CD14-positive monocyte (primary cell): Measurements from ENCODE around the gene WFS1. TPM values are rescaled to one million over a fixed set of nuclear protein-coding genes. Genes with fewer than 3 reads are reported as not detected.

ENCODE experiments used
- DNase-seq, 3 donors: peaks; one replicate each; pipeline ENCODE4 v3.0.0-alpha.2; 2011 to 2022
- H2AFZ ChIP-seq: 2 replicates; pipeline ENCODE4 v1.6.0; 2012; ENCODE audit warnings: mild to moderate bottlenecking, low read depth, low read length, inconsistent platforms; ENCODE audit not compliant: insufficient read depth, poor library complexity, severe bottlenecking
- H3K27ac ChIP-seq, 2 donors: 1 replicate in 1 of 2; 2 replicates in 1 of 2; pipeline ENCODE4 v1.5.1; 2012 to 2013; ENCODE audit warnings: low read length in 2 of 2, control low read depth in 1 of 2, inconsistent platforms in 1 of 2, low read depth in 1 of 2, mild to moderate bottlenecking in 1 of 2
- H3K27me3 ChIP-seq, 2 donors: one replicate each; pipeline versions ENCODE4 v1.6.0 to v1.6.1; 2011 to 2013; ENCODE audit warnings: low read length in 2 of 2; ENCODE audit not compliant: control insufficient read depth in 2 of 2, insufficient read depth in 2 of 2
- H3K36me3 ChIP-seq, 2 donors: replicated peaks in 1 of 2; 1 replicate in 1 of 2; 2 replicates in 1 of 2; pipeline versions ENCODE4 v1.5.1 to v1.6.1; 2012 to 2013; ENCODE audit warnings: low read length in 2 of 2, control low read depth in 1 of 2, inconsistent platforms in 1 of 2, mild to moderate bottlenecking in 1 of 2; ENCODE audit not compliant: insufficient read depth in 2 of 2, control insufficient read depth in 1 of 2
- H3K4me1 ChIP-seq, 2 donors: 1 replicate in 1 of 2; 2 replicates in 1 of 2; pipeline versions ENCODE4 v1.5.1 to v1.6.1; 2012 to 2013; ENCODE audit warnings: low read length in 2 of 2, control low read depth in 1 of 2, inconsistent platforms in 1 of 2, mild to moderate bottlenecking in 1 of 2, moderate library complexity in 1 of 2; ENCODE audit not compliant: insufficient read depth in 2 of 2, control insufficient read depth in 1 of 2
- H3K4me2 ChIP-seq: replicated peaks from 2 replicates; pipeline ENCODE3; 2012; ENCODE audit warnings: low read length, moderate library complexity, mild to moderate bottlenecking; ENCODE audit not compliant: poor library complexity, severe bottlenecking; ENCODE audit errors: extremely low read depth
- H3K4me3 ChIP-seq, 3 experiments: fragments of 200-600 bp in 1 of 3; sonication (generic) in 1 of 3; replicated peaks in 1 of 3; 1 replicate in 2 of 3; 2 replicates in 1 of 3; pipeline ENCODE4 v1.5.1; 2011 to 2013; ENCODE audit warnings: low read length in 3 of 3, mild to moderate bottlenecking in 3 of 3, control low read depth in 2 of 3, low read depth in 2 of 3, inconsistent platforms in 1 of 3, moderate library complexity in 1 of 3
- H3K79me2 ChIP-seq: 2 replicates; pipeline ENCODE4 v1.6.0; 2012; ENCODE audit warnings: mild to moderate bottlenecking, control low read depth, inconsistent platforms, low read length, moderate library complexity; ENCODE audit not compliant: insufficient read depth
- H3K9ac ChIP-seq: 2 replicates; pipeline ENCODE4 v1.6.0; 2017; ENCODE audit warnings: low read length, mild to moderate bottlenecking; ENCODE audit not compliant: insufficient read depth, poor library complexity, severe bottlenecking
- H3K9me3 ChIP-seq, 2 donors: replicated peaks in 1 of 2; 1 replicate in 1 of 2; 2 replicates in 1 of 2; pipeline versions ENCODE4 v1.5.1 to v1.6.1; 2012 to 2013; ENCODE audit warnings: low read length in 2 of 2, control low read depth in 1 of 2; ENCODE audit not compliant: control insufficient read depth in 1 of 2, insufficient read depth in 1 of 2
- H4K20me1 ChIP-seq: 2 replicates; pipeline ENCODE4 v1.6.0; 2012; ENCODE audit warnings: mild to moderate bottlenecking, low read length, control low read depth, moderate library complexity; ENCODE audit not compliant: insufficient read depth
- H3K27ac Mint-ChIP-seq, 7 donors: one replicate each; pipeline ENCODE4 v1.8.0; 2020; ENCODE audit warnings: mild to moderate bottlenecking in 7 of 7, mixed read lengths in 7 of 7, moderate library complexity in 6 of 7, inconsistent platforms in 2 of 7
- H3K27me3 Mint-ChIP-seq, 3 donors: one replicate each; pipeline ENCODE4 v1.8.0; 2021 to 2022; ENCODE audit warnings: low read depth in 3 of 3, mild to moderate bottlenecking in 3 of 3, mixed read lengths in 3 of 3, moderate library complexity in 3 of 3, inconsistent platforms in 1 of 3
- H3K36me3 Mint-ChIP-seq, 2 donors: one replicate each; pipeline ENCODE4 v1.8.0; 2020; ENCODE audit warnings: mixed read lengths in 2 of 2, inconsistent platforms in 1 of 2, mild to moderate bottlenecking in 1 of 2
- H3K4me1 Mint-ChIP-seq: one replicate; pipeline ENCODE4 v1.8.0; 2020; ENCODE audit warnings: mild to moderate bottlenecking, mixed read lengths
- H3K4me3 Mint-ChIP-seq, 2 donors: one replicate each; pipeline ENCODE4 v1.8.0; 2020; ENCODE audit warnings: mild to moderate bottlenecking in 2 of 2, mixed read lengths in 2 of 2, moderate library complexity in 1 of 2
- H3K9me3 Mint-ChIP-seq, 7 donors: one replicate each; pipeline ENCODE4 v1.8.0; 2020 to 2022; ENCODE audit warnings: mixed read lengths in 7 of 7, mild to moderate bottlenecking in 6 of 7, moderate library complexity in 6 of 7, inconsistent platforms in 2 of 7
- WGBS: methylation state at CpG from one replicate; pipeline ENCODE4 v1.1.5; 2013; ENCODE audit warnings: missing lambda C conversion rate; ENCODE audit not compliant: insufficient coverage; 5-methylcytosine and 5-hydroxymethylcytosine counted together
- intact Hi-C, 2 donors: fragments of 100-400 bp; cut with micrococcal nuclease; formaldehyde crosslinking; loops; one replicate each; pipeline versions ENCODE4 v1.15.0 to v1.15.1; 2023
- polyA plus RNA-seq, 3 donors: library from polyadenylated mRNA; depleted of rRNA in 1 of 3; unstranded in 2 of 3; stranded (reverse) in 1 of 3; fragments of 300-500 nt in 2 of 3; fragments of >200 nt in 1 of 3; fragmentation: Illumina TruSeq in 2 of 3; gene quantifications; 1 replicate in 2 of 3; 2 replicates in 1 of 3; pipeline ENCODE4 v1.2.3, GENCODE V29; 2012 to 2021
- TF ChIP-seq, protein P1 (sequence below): fragments of 200-600 bp; IDR thresholded peaks from one replicate; pipeline ENCODE4 v1.8.0; 2022; ENCODE audit warnings: antibody characterized with exemption, mild to moderate bottlenecking

Gene WFS1
- polyA plus RNA-seq, 3 donors: 0.39 to 1.8 (median 0.93) TPM

DNA sequence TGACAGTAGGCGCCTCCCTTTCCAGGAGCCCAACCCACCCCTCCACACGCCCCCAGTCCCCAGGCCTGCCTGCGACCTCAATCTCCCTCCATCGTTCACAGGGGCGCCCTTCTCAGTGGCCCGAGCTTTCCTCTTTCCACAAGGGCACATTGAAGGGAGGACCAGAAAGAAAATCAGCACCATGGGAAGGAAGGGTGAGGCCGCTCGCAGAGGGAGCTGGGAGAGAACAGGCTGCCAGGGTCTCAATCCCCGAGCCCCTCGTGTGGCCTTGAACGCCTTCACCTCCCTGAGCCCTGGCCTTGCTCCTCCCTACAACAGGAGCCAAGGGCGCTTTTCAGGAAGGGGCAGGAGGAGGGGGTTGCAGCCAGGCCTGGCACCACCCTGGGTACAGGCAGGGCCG, 66.5 kb downstream of the WFS1 start:
- H3K4me3 Mint-ChIP-seq: no peak overlapping the region
- no peaks in the 10 kb centered on the region for H3K4me1 ChIP-seq
- H3K9me3 ChIP-seq: peaks cover 0 to 17% of the 10 kb centered on the region in 2 donors
- H3K27ac ChIP-seq: no peak overlapping the region
- H3K36me3 Mint-ChIP-seq: no peaks in the 10 kb centered on the region
- 100% methylated on average over 1 of the region's 13 CpGs for WGBS
- H2AFZ ChIP-seq: no peak overlapping the region
- no peak overlapping the region for H3K4me2 ChIP-seq
- intact Hi-C loops: no loop called here
- TF ChIP-seq, protein P1, sequence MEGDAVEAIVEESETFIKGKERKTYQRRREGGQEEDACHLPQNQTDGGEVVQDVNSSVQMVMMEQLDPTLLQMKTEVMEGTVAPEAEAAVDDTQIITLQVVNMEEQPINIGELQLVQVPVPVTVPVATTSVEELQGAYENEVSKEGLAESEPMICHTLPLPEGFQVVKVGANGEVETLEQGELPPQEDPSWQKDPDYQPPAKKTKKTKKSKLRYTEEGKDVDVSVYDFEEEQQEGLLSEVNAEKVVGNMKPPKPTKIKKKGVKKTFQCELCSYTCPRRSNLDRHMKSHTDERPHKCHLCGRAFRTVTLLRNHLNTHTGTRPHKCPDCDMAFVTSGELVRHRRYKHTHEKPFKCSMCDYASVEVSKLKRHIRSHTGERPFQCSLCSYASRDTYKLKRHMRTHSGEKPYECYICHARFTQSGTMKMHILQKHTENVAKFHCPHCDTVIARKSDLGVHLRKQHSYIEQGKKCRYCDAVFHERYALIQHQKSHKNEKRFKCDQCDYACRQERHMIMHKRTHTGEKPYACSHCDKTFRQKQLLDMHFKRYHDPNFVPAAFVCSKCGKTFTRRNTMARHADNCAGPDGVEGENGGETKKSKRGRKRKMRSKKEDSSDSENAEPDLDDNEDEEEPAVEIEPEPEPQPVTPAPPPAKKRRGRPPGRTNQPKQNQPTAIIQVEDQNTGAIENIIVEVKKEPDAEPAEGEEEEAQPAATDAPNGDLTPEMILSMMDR: no peak
- H3K9me3 Mint-ChIP-seq: peaks cover 3 to 23% (median 9%) of the 10 kb centered on the region in 7 donors
- H3K27me3 ChIP-seq: peaks cover 0 to 18% of the 10 kb centered on the region in 2 donors
- H3K36me3 ChIP-seq: no peaks in the 10 kb centered on the region
- no peaks in the 10 kb centered on the region for H3K79me2 ChIP-seq
- H3K27ac Mint-ChIP-seq: no peak overlapping the region
- H4K20me1 ChIP-seq: no peaks in the 10 kb centered on the region
- H3K4me1 Mint-ChIP-seq: peaks cover 8% of the 10 kb centered on the region
- no peak for DNase-seq
- H3K27me3 Mint-ChIP-seq: peaks cover 21 to 29% (median 22%) of the 10 kb centered on the region in 3 donors
- H3K9ac ChIP-seq: no peak overlapping the region
- no peak overlapping the region for H3K4me3 ChIP-seq

DNA sequence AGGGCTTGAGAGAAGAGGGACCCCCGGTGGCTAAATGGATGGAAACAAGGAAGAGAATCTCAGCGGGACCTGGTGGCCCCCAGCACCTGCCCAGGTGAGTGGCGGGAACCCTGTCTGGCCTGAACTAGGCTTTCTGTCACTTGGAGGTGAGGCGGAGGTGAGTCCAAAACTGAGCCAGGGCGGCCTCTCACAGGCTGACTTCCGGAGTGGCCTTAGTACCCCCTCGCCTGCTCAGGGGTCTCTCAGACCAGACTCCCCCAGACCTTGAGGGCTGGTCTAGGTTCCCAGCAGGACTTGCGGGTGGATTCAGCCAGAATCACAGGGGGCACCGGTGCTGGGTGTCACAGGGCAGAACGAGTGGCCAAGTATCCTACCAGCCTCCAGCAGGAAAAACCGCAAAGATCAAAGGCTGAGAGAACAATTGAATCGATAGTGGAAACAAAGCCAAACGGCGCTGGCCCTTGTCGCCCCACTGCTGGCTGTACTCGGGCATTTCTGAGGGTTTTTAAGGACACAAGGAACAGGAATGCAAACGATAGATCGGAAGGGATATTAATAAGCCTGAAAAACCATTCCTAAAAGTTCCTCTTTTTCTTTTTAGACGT, 67.8 kb downstream of the WFS1 start:
- WGBS: 27% methylated on average over 16 of the region's 19 CpGs
- H3K4me1 Mint-ChIP-seq: peaks cover 8% of the 10 kb centered on the region
- Histone ChIP-seq H3K36me3 (no peaks in the 10 kb centered on the region), H3K27me3 (peaks cover 0 to 18% of the 10 kb centered on the region in 2 donors), H3K4me3 (no peak overlapping the region), H3K9ac (no peak overlapping the region), H3K4me2 (no peak overlapping the region), H3K79me2 (no peaks in the 10 kb centered on the region), H3K9me3 (peaks cover 0 to 9% of the 10 kb centered on the region in 2 donors), H3K4me1 (no peaks in the 10 kb centered on the region), H3K27ac (no peak overlapping the region), H2AFZ (no peak overlapping the region), H4K20me1 (no peaks in the 10 kb centered on the region)
- H3K9me3 Mint-ChIP-seq: peaks cover 0 to 15% (median 5%) of the 10 kb centered on the region in 7 donors
- H3K27ac Mint-ChIP-seq: no peak overlapping the region
- intact Hi-C loops: no loop called here
- DNase-seq: no peak
- no peak overlapping the region for H3K4me3 Mint-ChIP-seq
- peaks cover 17 to 27% (median 22%) of the 10 kb centered on the region in 3 donors for H3K27me3 Mint-ChIP-seq
- TF ChIP-seq, protein P1: no peak
- H3K36me3 Mint-ChIP-seq: no peaks in the 10 kb centered on the region
